OCI-M1 (cell line): ENCODE data around the gene FALEC.
A peak's percentile ranks its signal among the peaks of the same experiment; 100 is the strongest.

Experiments used
- DNase-seq: peaks from one replicate; lab custom pipeline; 2025; lab: John Stamatoyannopoulos, UW

The FALEC gene

DNA sequence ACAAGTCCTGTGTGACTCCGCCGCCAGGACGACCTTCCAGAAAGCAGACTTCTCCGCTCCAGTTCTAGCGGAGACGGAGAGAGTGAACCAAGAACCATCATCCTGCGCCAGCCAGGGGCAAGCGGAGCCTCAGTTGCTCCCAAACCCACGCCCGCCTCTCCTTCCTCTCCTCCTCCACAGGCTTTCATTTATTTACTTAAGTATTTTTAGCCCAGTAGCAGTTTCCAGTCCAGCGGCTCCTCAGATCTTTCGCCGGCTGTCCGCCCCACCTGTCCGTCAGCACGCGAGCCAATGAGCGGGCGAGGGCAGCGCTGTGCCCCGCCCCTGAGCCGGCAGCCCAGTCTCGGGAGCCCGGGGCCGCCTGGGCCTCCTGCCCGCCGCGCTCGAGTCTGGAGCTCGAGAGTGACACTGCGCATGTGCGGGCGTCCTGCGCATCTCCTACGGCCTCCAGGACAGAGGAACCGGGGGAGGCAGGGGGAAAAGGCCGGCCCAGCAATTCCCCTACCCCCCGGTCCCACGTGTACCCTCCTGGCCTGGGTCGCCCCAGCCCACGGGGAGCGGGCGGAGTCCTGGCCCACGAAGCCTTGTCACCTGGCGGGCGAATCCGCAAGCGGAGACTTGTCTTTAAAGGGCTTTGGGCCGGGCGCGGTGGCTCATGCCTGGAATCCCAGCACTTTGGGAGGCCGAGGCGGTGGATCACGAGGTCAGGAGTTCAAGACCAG, at the start of gene FALEC:
TSS of gene FALEC (plus strand) at position 425 of the 722 bp plus-strand sequence.
- peak; percentile 99 for DNase-seq

DNA sequence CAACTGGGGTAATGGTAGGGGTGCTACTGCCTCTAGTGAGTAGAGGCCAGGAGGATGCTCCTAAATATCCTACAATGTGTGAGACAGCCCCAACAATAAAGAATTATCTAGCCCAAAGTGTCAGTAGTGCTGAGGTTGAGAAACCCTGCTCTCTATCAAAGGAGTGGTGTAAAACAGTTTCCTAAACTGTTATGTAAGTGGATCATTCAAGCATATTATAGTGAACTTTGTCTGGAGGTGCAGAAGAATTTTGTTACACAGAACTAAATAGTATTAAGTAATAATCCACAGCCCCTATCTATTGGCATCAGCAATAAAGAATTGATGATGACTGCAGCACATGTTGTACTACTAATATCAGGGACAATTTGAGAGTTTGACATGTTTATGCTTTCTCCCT, 48.6 kb upstream of the FALEC start:
- DNase-seq: no peak

DNA sequence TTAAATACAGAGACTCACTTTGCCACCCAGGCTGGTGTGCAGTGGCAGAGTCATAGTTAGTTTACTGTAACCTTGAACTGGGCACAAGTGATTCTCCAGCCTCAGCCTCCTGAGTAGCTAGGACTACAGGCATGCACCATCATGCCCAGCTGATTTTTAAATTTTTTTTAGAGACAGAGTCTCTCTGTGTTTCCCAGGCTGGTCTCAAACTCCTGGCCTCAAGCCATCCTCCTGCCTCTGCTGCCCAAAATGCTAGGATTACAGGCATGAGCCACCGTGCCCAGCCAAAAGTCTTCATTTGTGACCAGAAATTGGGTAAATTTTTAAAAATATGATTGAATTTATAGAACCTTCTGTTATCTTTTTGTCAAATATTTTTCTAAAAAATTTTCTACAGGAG, 46.3 kb upstream of the FALEC start:
- no peak for DNase-seq

GRCh38 chr1:150472601-150473200, 42.9 kb upstream of the FALEC start:
- DNase-seq: no peak

GRCh38 chr1:150473659-150474058, 41.9 kb upstream of the FALEC start:
- DNase-seq: no peak

DNA sequence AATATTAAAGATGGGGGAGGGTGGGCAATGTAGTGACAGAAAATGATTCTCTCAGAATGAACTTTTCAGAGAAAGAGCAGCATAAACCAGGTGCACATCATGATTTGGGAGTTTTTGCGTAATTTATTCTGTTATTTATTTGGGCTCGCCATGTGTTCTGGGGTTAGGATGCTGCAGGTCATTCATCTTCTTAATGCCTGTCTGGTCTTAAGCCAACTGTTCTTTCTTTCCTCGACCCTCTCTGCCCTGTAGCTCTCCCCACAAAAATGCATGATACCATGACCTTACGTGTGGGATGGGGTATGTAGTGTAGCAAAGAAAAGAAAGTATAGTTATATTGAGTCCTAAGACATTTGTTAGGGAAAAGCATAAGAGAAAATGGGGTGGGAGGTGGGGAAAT, 40.7 kb upstream of the FALEC start:
- DNase-seq: no peak

DNA sequence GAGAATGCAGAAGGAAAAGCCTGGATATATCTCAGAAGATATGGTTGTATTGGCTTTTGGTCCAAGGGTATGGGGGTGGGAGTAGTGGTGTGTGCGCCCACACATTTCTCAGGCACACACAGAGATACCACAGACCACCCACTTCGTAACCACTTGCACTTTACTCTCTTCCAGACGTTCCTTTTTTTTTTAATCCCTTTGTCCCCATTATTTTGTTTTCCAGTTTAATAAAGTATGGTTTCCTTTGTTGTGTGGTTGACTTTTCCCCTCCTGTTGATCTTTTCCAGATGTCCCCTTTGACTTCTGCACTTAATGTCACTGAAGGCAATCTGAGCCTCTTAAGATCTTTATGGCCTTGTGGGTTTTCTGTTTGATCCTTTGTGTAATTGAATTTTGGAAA, 38.8 kb upstream of the FALEC start:
- DNase-seq: no peak

DNA sequence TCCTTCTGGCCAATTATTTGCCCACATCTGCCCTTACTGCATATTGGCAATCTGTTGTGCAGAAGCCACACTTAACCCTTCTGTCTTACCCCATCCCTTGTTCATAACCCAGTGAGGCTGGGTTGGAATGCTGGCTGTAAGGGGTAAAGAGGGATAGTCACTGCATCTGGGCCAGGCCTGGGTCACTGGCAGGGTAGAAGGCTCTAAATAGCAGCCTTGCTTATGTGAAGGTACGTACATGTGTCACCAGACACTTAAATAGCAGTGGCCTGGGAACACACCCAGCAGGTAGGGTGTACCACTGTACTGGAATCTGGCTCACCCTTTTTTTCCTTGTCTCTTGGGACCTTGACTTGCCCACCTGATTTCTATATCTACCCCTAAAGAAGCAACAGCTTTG, 38.2 kb upstream of the FALEC start:
- no peak for DNase-seq

- DNase-seq: no peak
These were observed 37.8 kb upstream of the FALEC start for GRCh38 chr1:150477733-150478132.

- no peak for DNase-seq
These were observed 36.2 kb upstream of the FALEC start for GRCh38 chr1:150479370-150479769.

- no peak for DNase-seq
These were observed 35.6 kb upstream of the FALEC start for GRCh38 chr1:150479927-150480352.

DNA sequence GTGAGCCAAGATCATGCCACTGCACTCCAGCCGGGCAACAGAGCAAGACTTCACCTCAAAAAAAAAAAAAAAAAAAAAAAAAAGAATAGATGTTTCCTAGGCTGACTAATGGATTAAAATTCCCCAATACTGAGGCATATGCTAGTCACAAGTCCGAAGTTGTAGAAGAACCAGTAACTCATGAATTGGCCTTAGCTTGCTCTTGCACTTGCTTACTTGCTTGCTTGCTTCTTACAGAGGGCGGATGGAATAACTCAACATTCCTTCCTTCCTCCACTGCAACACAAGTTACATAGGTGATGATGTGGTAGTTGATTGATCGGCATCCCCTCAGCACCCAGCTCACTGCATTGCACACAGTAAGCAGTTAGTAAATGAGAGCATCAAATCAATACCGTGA, 31.1 kb upstream of the FALEC start:
- no peak for DNase-seq

GRCh38 chr1:150484861-150485260, 30.7 kb upstream of the FALEC start:
- peak; percentile 70 for DNase-seq

- DNase-seq: peak; percentile 100
These were observed 28.4 kb upstream of the FALEC start, which contains the start of gene TARS2 for GRCh38 chr1:150486966-150487762. TARS2 (plus strand) TSS chr1:150487419; CDS start chr1:150487451, 32 bp downstream.

GRCh38 chr1:150487763-150488115, 27.8 kb upstream of the FALEC start:
- no peak for DNase-seq

- no peak for DNase-seq
These were observed 22.4 kb upstream of the FALEC start for GRCh38 chr1:150493175-150493574.

DNA sequence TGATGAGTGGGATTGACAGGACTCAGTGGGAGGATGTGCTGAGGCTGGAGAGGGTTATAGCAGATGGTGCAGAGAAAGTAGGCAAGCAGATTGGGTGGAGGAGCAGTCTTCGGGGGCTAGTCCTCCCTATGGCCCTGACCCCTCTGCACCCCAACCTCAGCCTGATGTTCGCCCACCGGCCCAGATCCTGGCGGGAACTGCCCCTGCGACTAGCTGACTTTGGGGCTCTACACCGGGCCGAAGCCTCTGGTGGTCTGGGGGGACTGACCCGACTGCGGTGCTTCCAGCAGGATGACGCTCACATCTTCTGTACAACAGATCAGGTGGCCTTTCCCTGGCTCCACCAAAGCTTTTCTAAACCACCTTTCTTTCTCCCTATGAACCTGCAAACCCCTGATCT, 17.2 kb upstream of the FALEC start:
- DNase-seq: no peak

DNA sequence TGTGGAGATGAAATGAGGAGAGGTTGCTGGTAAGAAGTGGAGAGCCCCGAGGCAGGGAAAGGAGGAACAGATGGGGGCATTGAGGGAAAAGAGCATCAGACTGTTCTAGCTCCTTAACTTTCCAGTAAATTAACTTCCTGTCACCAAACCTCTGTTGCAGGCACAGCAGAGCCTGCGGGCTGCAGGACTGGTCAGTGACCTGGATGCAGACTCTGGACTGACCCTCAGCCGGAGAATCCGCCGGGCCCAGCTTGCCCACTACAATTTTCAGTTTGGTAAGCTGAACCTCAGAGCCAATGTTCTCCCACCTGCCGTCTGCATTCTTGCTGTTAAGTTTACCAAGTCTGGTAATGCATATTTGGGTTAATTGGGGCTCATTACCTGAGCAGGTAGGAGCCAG, 10.1 kb upstream of the FALEC start:
- no peak for DNase-seq

DNA sequence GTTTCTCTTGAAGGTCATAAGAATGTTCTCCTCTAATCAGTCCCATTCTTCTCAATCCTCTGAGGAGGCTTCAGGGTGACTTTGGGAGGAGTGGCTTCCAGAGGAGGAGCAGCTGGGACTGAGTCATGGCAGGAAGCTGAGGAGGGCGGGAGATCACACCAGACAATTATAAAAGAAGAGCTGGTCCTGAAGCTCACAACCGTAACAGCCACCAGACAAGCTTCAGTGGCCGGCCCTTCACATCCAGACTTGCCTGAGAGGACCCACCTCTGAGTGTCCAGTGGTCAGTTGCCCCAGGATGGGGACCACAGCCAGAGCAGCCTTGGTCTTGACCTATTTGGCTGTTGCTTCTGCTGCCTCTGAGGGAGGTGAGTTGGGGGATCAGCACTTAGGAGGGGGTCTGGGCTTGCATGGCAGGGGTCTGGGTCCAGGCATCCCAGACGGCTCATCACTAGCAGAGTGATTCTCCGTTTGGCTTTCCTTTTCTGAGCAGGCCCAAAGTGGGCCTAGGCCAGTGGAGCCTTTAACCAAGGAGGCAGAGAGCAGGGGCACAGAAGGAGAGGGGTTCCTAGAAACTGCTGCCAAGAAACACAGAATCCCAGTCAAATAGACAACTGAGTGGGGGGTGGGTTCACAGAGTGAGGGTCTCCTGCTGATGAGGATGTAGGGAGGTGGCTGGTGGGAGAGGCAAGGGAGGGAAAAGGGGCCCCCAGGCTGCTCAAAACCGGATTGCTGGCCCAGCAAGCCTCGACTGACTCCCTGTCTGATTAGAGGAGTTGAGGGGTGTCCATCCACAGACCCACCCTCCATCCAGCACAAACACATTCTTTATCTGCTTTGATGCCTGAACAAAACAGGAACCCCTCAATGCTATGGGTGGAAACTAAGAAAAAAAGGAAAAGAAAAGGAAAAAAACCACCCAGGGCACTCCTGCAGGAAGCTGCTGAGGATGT, 7.4 kb upstream of the FALEC start, which contains the start of gene ECM1:
TSS of gene ECM1 (plus strand) at position 198 of the 953 bp plus-strand sequence. CDS start at position 299, 101 bp downstream.
- peak; percentile 67 for DNase-seq

GRCh38 chr1:150508982-150509381, 6.6 kb upstream of the FALEC start:
- no peak for DNase-seq

- DNase-seq: no peak
These were observed 4.0 kb upstream of the FALEC start for GRCh38 chr1:150511551-150511950.
